IPS DF 4.7 (cell line): ENCODE data around the gene FBXW4.

Experiments used
- DNase-seq: peaks from one replicate; pipeline ENCODE4 v3.0.0-alpha.2; 2013; ENCODE audit warnings: low spot score; ENCODE audit errors: extremely low read depth

The FBXW4 gene

GRCh38 chr10:101694674-101695403 is at the start of gene FBXW4:
Gene FBXW4 (minus strand): TSS chr10:101695170. CDS start chr10:101695105, 65 bp downstream.
- DNase-seq = no peak

- no peak for DNase-seq
Observed at GRCh38 chr10:101744267-101744666, 49.3 kb upstream of the FBXW4 start.

- DNase-seq = no peak
Observed at GRCh38 chr10:101741938-101742337, 47.0 kb upstream of the FBXW4 start.

- no peak for DNase-seq
Observed at GRCh38 chr10:101736666-101737065, 41.7 kb upstream of the FBXW4 start.

GRCh38 chr10:101732096-101732495 is 37.1 kb upstream of the FBXW4 start:
- no peak for DNase-seq

- no peak for DNase-seq
Observed at GRCh38 chr10:101726115-101726387, 31.1 kb upstream of the FBXW4 start.

GRCh38 chr10:101725296-101726114 is 30.5 kb upstream of the FBXW4 start:
- no peak for DNase-seq

GRCh38 chr10:101724446-101724845 is 29.5 kb upstream of the FBXW4 start:
- DNase-seq = no peak

GRCh38 chr10:101723176-101723575 is 28.2 kb upstream of the FBXW4 start:
- no peak for DNase-seq

- DNase-seq = no peak
Observed at GRCh38 chr10:101721806-101722205, 26.8 kb upstream of the FBXW4 start.

- DNase-seq = no peak
Observed at GRCh38 chr10:101720606-101721230, 25.7 kb upstream of the FBXW4 start.

- DNase-seq = no peak
Observed at GRCh38 chr10:101718690-101719275, 23.8 kb upstream of the FBXW4 start.

- no peak for DNase-seq
Observed at GRCh38 chr10:101716891-101717659, 22.1 kb upstream of the FBXW4 start.

- no peak for DNase-seq
Observed at GRCh38 chr10:101712997-101713396, 18.0 kb upstream of the FBXW4 start.

- DNase-seq = no peak
Observed at GRCh38 chr10:101710793-101711192, 15.8 kb upstream of the FBXW4 start.

GRCh38 chr10:101710059-101710695 is 15.2 kb upstream of the FBXW4 start:
- DNase-seq = no peak

GRCh38 chr10:101709359-101710058 is 14.5 kb upstream of the FBXW4 start:
- DNase-seq = no peak

GRCh38 chr10:101708870-101709269 is 13.9 kb upstream of the FBXW4 start:
- DNase-seq = no peak

GRCh38 chr10:101708073-101708472 is 13.1 kb upstream of the FBXW4 start:
- no peak for DNase-seq

- DNase-seq = no peak
Observed at GRCh38 chr10:101704331-101704730, 9.4 kb upstream of the FBXW4 start.
